SK-N-SH treated with all-trans-retinoic acid at 6 μM for 48 hours (cell line): ENCODE measurements around the gene ITM2C.

ENCODE experiments used
- ATAC-seq: fragments of 200-7000 bp; cut with Tn5 transposase; 3 replicates; pipeline ENCODE4 v1.9.1; 2020; ENCODE audit warnings: mild to moderate bottlenecking, moderate library complexity
- BACH2 ChIP-seq: fragments of 250-450 bp; sonication (Bioruptor Pico); IDR thresholded peaks from 2 replicates; pipeline ENCODE4 v1.9.0; 2021; ENCODE audit warnings: mild to moderate bottlenecking, borderline replicate concordance
- CSDC2 ChIP-seq: fragments of 250-450 bp; sonication (Bioruptor Pico); IDR thresholded peaks from 2 replicates; pipeline ENCODE4 v1.5.0; 2020; ENCODE audit warnings: mild to moderate bottlenecking, moderate library complexity
- ESRRG ChIP-seq: fragments of 250-450 bp; sonication (Bioruptor Pico); IDR thresholded peaks from 2 replicates; pipeline ENCODE4 v1.6.1; 2021; ENCODE audit warnings: mild to moderate bottlenecking
- GLIS3 ChIP-seq: fragments of 250-450 bp; sonication (Bioruptor Pico); IDR thresholded peaks from 2 replicates; pipeline ENCODE4 v1.5.0; 2020; ENCODE audit warnings: mild to moderate bottlenecking, moderate library complexity
- OSR1 ChIP-seq: fragments of 250-450 bp; sonication (Bioruptor Pico); IDR thresholded peaks from 2 replicates; pipeline ENCODE4 v1.8.0; 2022; ENCODE audit warnings: moderate library complexity, mild to moderate bottlenecking, inconsistent platforms
- PATZ1 ChIP-seq: fragments of 250-450 bp; sonication (Bioruptor Pico); IDR thresholded peaks from 2 replicates; pipeline ENCODE4 v1.8.0; 2020; ENCODE audit warnings: mild to moderate bottlenecking, moderate library complexity, borderline replicate concordance
- RARB ChIP-seq: fragments of 250-450 bp; sonication (Bioruptor Pico); IDR thresholded peaks from 2 replicates; pipeline ENCODE4 v1.8.0; 2021; ENCODE audit warnings: mild to moderate bottlenecking, moderate library complexity
- TCF4 ChIP-seq: fragments of 250-450 bp; sonication (Bioruptor Pico); IDR thresholded peaks from 2 replicates; pipeline ENCODE4 v1.8.0; 2021; ENCODE audit warnings: mild to moderate bottlenecking, moderate library complexity, borderline replicate concordance
- TOX ChIP-seq: fragments of 250-450 bp; sonication (Bioruptor Pico); IDR thresholded peaks from 2 replicates; pipeline ENCODE4 v1.8.0; 2021; ENCODE audit warnings: mild to moderate bottlenecking, moderate library complexity, borderline replicate concordance
- ZC3H10 ChIP-seq: fragments of 250-450 bp; sonication (Bioruptor Pico); IDR thresholded peaks from 2 replicates; pipeline ENCODE4 v1.5.1; 2021; ENCODE audit warnings: mild to moderate bottlenecking, moderate library complexity
- ZFP3 ChIP-seq: fragments of 250-450 bp; sonication (Bioruptor Pico); IDR thresholded peaks from 2 replicates; pipeline ENCODE4 v1.5.0; 2020; ENCODE audit warnings: mild to moderate bottlenecking, moderate library complexity
- ZFP30 ChIP-seq: fragments of 450-650 bp; formaldehyde crosslinking; IDR thresholded peaks from 2 replicates; pipeline ENCODE4 v1.5.0; 2022; ENCODE audit warnings: mild to moderate bottlenecking, moderate library complexity
- ZNF565 ChIP-seq: fragments of 450-650 bp; formaldehyde crosslinking; conservative IDR thresholded peaks from 2 replicates; pipeline ENCODE4 v1.5.0; 2020; ENCODE audit warnings: low read depth, mild to moderate bottlenecking, moderate library complexity
- ZNF8 ChIP-seq: fragments of 450-650 bp; formaldehyde crosslinking; IDR thresholded peaks from 2 replicates; pipeline ENCODE4 v1.5.0; 2020; ENCODE audit warnings: mild to moderate bottlenecking, moderate library complexity
- TF ChIP-seq, protein P1 (sequence below): fragments of 250-450 bp; sonication (Bioruptor Pico); IDR thresholded peaks from 2 replicates; pipeline ENCODE4 v1.5.1; 2020; ENCODE audit warnings: low read depth, mild to moderate bottlenecking, moderate library complexity
- TF ChIP-seq, protein P2 (sequence below): fragments of 250-450 bp; sonication (Bioruptor Pico); IDR thresholded peaks from 2 replicates; pipeline ENCODE4 v1.5.0; 2020; ENCODE audit warnings: mild to moderate bottlenecking, moderate library complexity
- TF ChIP-seq, protein P3 (sequence below): fragments of 250-450 bp; sonication (Bioruptor Pico); IDR thresholded peaks from 2 replicates; pipeline ENCODE4 v1.5.1; 2021; ENCODE audit warnings: mild to moderate bottlenecking, moderate library complexity

The ITM2C gene

DNA sequence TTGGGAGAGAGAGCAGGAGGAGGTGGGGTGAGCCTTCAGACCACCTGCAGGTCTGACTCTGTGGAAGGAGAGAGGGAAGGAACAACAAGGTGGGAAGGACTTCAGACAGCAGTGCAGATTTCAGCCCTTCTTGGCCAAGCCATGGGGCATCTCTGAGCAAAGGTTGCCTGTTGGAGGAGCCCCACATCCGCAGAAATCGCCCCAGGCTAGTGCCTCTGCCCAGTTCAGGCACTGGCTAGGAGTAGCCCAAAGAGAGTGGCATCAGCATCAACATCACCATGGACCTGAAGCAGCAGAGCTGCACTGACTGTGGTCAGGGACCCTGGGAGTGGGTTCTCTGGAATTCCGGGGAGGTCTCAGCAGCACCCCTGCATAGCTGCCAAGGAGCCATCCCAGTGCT, 50.1 kb downstream of the ITM2C start:
- TF ChIP-seq ZFP30 (CRISPR knock-in tag): no peak
- TF ChIP-seq, protein P1, sequence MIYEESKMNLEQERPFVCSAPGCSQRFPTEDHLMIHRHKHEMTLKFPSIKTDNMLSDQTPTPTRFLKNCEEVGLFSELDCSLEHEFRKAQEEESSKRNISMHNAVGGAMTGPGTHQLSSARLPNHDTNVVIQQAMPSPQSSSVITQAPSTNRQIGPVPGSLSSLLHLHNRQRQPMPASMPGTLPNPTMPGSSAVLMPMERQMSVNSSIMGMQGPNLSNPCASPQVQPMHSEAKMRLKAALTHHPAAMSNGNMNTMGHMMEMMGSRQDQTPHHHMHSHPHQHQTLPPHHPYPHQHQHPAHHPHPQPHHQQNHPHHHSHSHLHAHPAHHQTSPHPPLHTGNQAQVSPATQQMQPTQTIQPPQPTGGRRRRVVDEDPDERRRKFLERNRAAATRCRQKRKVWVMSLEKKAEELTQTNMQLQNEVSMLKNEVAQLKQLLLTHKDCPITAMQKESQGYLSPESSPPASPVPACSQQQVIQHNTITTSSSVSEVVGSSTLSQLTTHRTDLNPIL (CRISPR knock-in tag): no peak
- TF ChIP-seq CSDC2: no peak
- no peak for TF ChIP-seq ZC3H10
- TF ChIP-seq ESRRG: no peak
- no peak for TF ChIP-seq BACH2 (CRISPR knock-in tag)
- no peak for TF ChIP-seq ZNF565 (CRISPR knock-in tag)
- TF ChIP-seq, protein P2, sequence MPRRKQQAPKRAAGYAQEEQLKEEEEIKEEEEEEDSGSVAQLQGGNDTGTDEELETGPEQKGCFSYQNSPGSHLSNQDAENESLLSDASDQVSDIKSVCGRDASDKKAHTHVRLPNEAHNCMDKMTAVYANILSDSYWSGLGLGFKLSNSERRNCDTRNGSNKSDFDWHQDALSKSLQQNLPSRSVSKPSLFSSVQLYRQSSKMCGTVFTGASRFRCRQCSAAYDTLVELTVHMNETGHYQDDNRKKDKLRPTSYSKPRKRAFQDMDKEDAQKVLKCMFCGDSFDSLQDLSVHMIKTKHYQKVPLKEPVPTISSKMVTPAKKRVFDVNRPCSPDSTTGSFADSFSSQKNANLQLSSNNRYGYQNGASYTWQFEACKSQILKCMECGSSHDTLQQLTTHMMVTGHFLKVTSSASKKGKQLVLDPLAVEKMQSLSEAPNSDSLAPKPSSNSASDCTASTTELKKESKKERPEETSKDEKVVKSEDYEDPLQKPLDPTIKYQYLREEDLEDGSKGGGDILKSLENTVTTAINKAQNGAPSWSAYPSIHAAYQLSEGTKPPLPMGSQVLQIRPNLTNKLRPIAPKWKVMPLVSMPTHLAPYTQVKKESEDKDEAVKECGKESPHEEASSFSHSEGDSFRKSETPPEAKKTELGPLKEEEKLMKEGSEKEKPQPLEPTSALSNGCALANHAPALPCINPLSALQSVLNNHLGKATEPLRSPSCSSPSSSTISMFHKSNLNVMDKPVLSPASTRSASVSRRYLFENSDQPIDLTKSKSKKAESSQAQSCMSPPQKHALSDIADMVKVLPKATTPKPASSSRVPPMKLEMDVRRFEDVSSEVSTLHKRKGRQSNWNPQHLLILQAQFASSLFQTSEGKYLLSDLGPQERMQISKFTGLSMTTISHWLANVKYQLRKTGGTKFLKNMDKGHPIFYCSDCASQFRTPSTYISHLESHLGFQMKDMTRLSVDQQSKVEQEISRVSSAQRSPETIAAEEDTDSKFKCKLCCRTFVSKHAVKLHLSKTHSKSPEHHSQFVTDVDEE (CRISPR knock-in tag): no peak
- no peak for TF ChIP-seq RARB
- TF ChIP-seq TCF4 (CRISPR knock-in tag): no peak
- no peak for TF ChIP-seq TOX
- no peak for TF ChIP-seq ZFP3
- TF ChIP-seq, all 23 proteins: peak for 0

GRCh38 chr2:230915319-230915718, 50.6 kb downstream of the ITM2C start:
- no peak for ATAC-seq
- no peak for TF ChIP-seq TCF4 (CRISPR knock-in tag)
- TF ChIP-seq, protein P2 (CRISPR knock-in tag): no peak
- TF ChIP-seq, protein P3, sequence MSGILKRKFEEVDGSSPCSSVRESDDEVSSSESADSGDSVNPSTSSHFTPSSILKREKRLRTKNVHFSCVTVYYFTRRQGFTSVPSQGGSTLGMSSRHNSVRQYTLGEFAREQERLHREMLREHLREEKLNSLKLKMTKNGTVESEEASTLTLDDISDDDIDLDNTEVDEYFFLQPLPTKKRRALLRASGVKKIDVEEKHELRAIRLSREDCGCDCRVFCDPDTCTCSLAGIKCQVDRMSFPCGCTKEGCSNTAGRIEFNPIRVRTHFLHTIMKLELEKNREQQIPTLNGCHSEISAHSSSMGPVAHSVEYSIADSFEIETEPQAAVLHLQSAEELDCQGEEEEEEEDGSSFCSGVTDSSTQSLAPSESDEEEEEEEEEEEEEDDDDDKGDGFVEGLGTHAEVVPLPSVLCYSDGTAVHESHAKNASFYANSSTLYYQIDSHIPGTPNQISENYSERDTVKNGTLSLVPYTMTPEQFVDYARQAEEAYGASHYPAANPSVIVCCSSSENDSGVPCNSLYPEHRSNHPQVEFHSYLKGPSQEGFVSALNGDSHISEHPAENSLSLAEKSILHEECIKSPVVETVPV (CRISPR knock-in tag): no peak
- no peak for TF ChIP-seq TOX
- no peak for TF ChIP-seq ZFP30 (CRISPR knock-in tag)
- TF ChIP-seq GLIS3: no peak
- no peak for TF ChIP-seq PATZ1

More for the DNA sequence above, 50.1 kb downstream of the ITM2C start:
- no peak for ATAC-seq

GRCh38 chr2:230916218-230916617, 51.5 kb downstream of the ITM2C start:
- ATAC-seq: no peak
- TF ChIP-seq ZNF8 (no peak), PATZ1 (no peak)

- no peak for ATAC-seq
- TF ChIP-seq, protein P3 (CRISPR knock-in tag): no peak
- TF ChIP-seq OSR1 (CRISPR knock-in tag) (no peak), GLIS3 (no peak), ZNF8 (no peak)
Measured at GRCh38 chr2:230919240-230919639, 54.5 kb downstream of the ITM2C start.
